GM13976 (cell line): ENCODE measurements around the gene KCNMB2.

Experiments used
- DNase-seq: peaks from one replicate; pipeline ENCODE4 v3.0.0; 2012; ENCODE audit warnings: low spot score
- CTCF ChIP-seq: IDR thresholded peaks from 2 replicates; pipeline ENCODE4 v1.5.1; 2012; ENCODE audit warnings: borderline replicate concordance, mild to moderate bottlenecking; ENCODE audit not compliant: insufficient read depth; ENCODE audit errors: extremely low read depth, missing control alignments, control extremely low read depth
- in situ Hi-C: fragments of 300-500 bp; cut with MboI; formaldehyde crosslinking; loops from one replicate; pipeline ENCODE4 v1.12.0; 2022; ENCODE audit warnings: low sequenced_read_pairs, mixed read lengths, inconsistent platforms; ENCODE audit not compliant: unreplicated experiment

KCNMB2 gene

GRCh38 chr3:178676077-178676476 lies 139.8 kb downstream of the KCNMB2 start:
- in situ Hi-C loops, result no loop called here
- no peak for TF ChIP-seq CTCF
- no peak for DNase-seq

GRCh38 chr3:178676942-178677790 lies 140.9 kb downstream of the KCNMB2 start:
- in situ Hi-C loops, result no loop called here
- peak; percentile 29 for DNase-seq
- TF ChIP-seq CTCF, result no peak

DNA sequence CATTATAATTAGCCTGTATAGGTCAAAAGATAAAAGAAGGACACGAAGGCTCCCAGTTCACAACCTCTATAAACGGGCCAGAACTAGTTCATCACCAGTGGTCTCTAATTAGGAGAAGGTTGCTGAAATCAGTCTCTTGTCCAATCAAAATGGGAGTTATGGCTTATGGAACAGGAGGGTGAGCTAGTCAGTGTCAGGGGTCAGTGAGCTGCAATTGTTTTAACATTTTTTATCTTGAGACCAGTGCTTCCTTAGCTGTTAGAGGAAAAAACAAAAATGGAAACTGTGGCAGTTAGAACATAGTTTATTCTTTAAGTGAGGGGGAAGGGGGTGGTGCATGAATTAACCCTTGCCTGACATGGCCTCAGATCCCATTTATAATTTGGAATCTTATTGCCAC lies 141.7 kb downstream of the KCNMB2 start:
- TF ChIP-seq CTCF, result no peak
- in situ Hi-C loops, result no loop called here
- DNase-seq, result no peak

DNA sequence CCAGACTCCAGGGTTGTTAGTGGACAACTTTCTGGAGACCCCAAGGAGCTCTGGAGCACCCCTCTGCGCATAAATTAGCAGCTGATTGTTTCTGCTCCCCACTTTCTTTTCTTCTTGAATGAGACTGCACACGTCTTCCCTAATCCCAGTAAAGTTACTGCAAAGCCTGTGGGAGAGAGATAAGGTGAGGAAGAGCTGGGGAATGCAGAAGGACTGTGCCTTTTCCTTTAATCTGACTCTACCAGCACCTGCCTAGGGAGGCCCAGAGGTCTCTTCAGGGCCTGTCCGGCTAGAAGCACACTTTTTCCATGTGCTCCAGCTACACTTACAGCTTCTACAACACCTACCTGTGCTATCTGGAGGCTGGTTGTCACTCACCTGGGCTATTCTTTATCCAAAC lies 143.8 kb downstream of the KCNMB2 start:
- DNase-seq, result no peak
- in situ Hi-C loops, result no loop called here
- TF ChIP-seq CTCF, result no peak

DNA sequence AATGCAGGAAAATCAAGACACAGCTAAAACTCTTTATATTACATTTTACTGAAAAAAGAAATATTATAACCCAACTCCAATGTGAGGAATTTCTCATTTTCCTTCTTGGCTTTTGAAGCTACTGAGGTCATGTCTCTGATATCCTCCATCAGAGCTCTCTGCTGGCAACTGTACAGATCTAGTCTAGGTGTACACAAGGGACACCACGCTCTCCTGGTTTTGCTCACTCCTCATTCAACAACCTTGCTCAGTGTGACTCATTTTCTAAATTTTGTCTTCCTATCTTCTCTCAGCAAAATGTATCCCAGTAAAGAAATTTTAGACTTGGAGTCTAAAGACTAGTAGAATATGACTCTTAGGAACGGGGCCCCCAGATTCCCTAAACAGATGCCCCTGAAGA lies 144.3 kb downstream of the KCNMB2 start:
- in situ Hi-C loops, result no loop called here
- no peak for TF ChIP-seq CTCF
- no peak for DNase-seq

- DNase-seq, result no peak
- in situ Hi-C loops, result no loop called here
Observed at GRCh38 chr3:178684881-178685590, 148.8 kb downstream of the KCNMB2 start.

More at GRCh38 chr3:178684881-178685590, 148.8 kb downstream of the KCNMB2 start:
- no peak for TF ChIP-seq CTCF
